OCI-LY1 (cell line): Measurements from ENCODE around the gene EIF2S1.
"Not testable (repeated sequence)": the region's sequence is repeated elsewhere in the genome, so short reads cannot be mapped to it uniquely, and the experiment has no call there.

Experiments
- H2AFZ ChIP-seq: fragments of 200-600 bp; sonication (generic), shearing (Covaris generic); 2 replicates; pipeline ENCODE4 v1.6.0; 2014; ENCODE audit warnings: antibody characterized with exemption, mild to moderate bottlenecking, low read length
- H3F3A ChIP-seq: fragments of 200-600 bp; sonication (generic), shearing (Covaris generic); 2 replicates; pipeline ENCODE4 v1.6.0; 2014; ENCODE audit warnings: mild to moderate bottlenecking, antibody characterized with exemption, low read length, moderate library complexity; ENCODE audit not compliant: insufficient read depth
- H3K27ac ChIP-seq: fragments of 200-600 bp; sonication (generic); 2 replicates; pipeline ENCODE4 v1.5.1; 2014; ENCODE audit warnings: low read length, mixed run types, mild to moderate bottlenecking, low read depth; ENCODE audit not compliant: poor library complexity, severe bottlenecking
- H3K27me3 ChIP-seq: fragments of 200-600 bp; sonication (generic); 2 replicates; pipeline ENCODE4 v1.6.0; 2014; ENCODE audit warnings: antibody characterized with exemption, mild to moderate bottlenecking, low read length, moderate library complexity; ENCODE audit not compliant: insufficient read depth
- H3K36me3 ChIP-seq: fragments of 200-600 bp; sonication (generic); 2 replicates; pipeline ENCODE4 v1.6.1; 2014; ENCODE audit warnings: mild to moderate bottlenecking, antibody characterized with exemption, low read length, moderate library complexity, mixed read lengths; ENCODE audit not compliant: insufficient read depth
- H3K4me1 ChIP-seq: fragments of 200-600 bp; sonication (generic); 2 replicates; pipeline ENCODE4 v1.5.1; 2014; ENCODE audit warnings: mild to moderate bottlenecking, low read length, moderate library complexity; ENCODE audit not compliant: insufficient read depth, severe bottlenecking
- H3K4me2 ChIP-seq: fragments of 200-600 bp; sonication (generic), shearing (Covaris generic); 2 replicates; pipeline ENCODE4 v1.6.1; 2014; ENCODE audit warnings: low read length
- H3K4me3 ChIP-seq: fragments of 200-600 bp; sonication (generic); 2 replicates; pipeline ENCODE4 v1.5.1; 2014; ENCODE audit warnings: low read length, low read depth, mild to moderate bottlenecking, mixed read lengths; ENCODE audit not compliant: poor library complexity, severe bottlenecking
- H3K79me2 ChIP-seq: fragments of 200-600 bp; shearing (Covaris generic); 2 replicates; pipeline ENCODE4 v1.6.1; 2016; ENCODE audit warnings: mixed run types, low read length, mixed read lengths; ENCODE audit not compliant: insufficient read depth
- H3K9ac ChIP-seq: fragments of 200-600 bp; sonication (generic), shearing (Covaris generic); 2 replicates; pipeline ENCODE4 v1.6.1; 2014; ENCODE audit warnings: mild to moderate bottlenecking, low read length, mixed read lengths
- H3K9me2 ChIP-seq: fragments of 200-600 bp; sonication (generic), shearing (Covaris generic); 2 replicates; pipeline ENCODE4 v1.6.1; 2014; ENCODE audit warnings: low read depth, mild to moderate bottlenecking, low read length, mixed read lengths
- H3K9me3 ChIP-seq: fragments of 200-600 bp; shearing (Covaris generic); 2 replicates; pipeline ENCODE4 v1.6.1; 2014; ENCODE audit warnings: low read length, mixed read lengths
- H4K20me1 ChIP-seq: fragments of 200-600 bp; sonication (generic), shearing (Covaris generic); 2 replicates; pipeline ENCODE4 v1.6.0; 2016; ENCODE audit warnings: mild to moderate bottlenecking, low read length; ENCODE audit not compliant: insufficient read depth
- EZH2 ChIP-seq: fragments of 200-600 bp; sonication (generic), shearing (Covaris generic); IDR thresholded peaks from 2 replicates; pipeline ENCODE4 v1.8.0; 2017; ENCODE audit warnings: borderline replicate concordance, mixed run types, mild to moderate bottlenecking, antibody characterized with exemption, low read length, moderate library complexity, mixed read lengths
- TF ChIP-seq, protein P1 (sequence below): fragments of 200-600 bp; sonication (generic), shearing (Covaris generic); IDR thresholded peaks from 2 replicates; pipeline ENCODE4 v1.5.1; 2017; ENCODE audit warnings: mild to moderate bottlenecking, antibody characterized with exemption, low read length, moderate library complexity, mixed read lengths

Gene EIF2S1

DNA sequence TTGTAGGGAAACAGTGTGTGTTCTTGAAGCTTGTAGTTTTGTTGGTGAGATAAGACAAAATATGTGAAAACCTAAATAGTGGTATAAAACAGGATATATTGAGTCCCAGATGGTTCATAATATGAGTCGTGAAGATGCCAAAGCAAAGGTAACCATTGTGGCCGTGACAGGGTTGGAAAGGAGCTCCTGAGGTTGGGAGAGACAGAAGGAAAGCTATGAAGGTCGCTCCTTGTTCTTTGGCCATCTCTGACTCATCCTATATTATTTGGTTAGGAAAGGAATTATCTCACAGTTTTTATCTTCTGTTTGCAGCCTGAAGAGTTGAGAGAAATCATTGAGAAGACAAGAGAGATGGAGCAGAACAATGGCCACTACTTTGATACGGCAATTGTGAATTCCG lies 27.7 kb upstream of the EIF2S1 start:
- no peak overlapping the region for H3K9ac ChIP-seq
- H3K4me1 ChIP-seq: no peaks in the 10 kb centered on the region
- no peaks in the 10 kb centered on the region for H3K27me3 ChIP-seq
- H2AFZ ChIP-seq: no peak overlapping the region
- H3K36me3 ChIP-seq: peaks cover 57% of the 10 kb centered on the region
- H4K20me1 ChIP-seq: no peaks in the 10 kb centered on the region
- no peak overlapping the region for H3K27ac ChIP-seq
- no peaks in the 10 kb centered on the region for H3K79me2 ChIP-seq
- no peak for TF ChIP-seq EZH2
- TF ChIP-seq, protein P1, sequence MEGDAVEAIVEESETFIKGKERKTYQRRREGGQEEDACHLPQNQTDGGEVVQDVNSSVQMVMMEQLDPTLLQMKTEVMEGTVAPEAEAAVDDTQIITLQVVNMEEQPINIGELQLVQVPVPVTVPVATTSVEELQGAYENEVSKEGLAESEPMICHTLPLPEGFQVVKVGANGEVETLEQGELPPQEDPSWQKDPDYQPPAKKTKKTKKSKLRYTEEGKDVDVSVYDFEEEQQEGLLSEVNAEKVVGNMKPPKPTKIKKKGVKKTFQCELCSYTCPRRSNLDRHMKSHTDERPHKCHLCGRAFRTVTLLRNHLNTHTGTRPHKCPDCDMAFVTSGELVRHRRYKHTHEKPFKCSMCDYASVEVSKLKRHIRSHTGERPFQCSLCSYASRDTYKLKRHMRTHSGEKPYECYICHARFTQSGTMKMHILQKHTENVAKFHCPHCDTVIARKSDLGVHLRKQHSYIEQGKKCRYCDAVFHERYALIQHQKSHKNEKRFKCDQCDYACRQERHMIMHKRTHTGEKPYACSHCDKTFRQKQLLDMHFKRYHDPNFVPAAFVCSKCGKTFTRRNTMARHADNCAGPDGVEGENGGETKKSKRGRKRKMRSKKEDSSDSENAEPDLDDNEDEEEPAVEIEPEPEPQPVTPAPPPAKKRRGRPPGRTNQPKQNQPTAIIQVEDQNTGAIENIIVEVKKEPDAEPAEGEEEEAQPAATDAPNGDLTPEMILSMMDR: no peak
- no peaks in the 10 kb centered on the region for H3K9me2 ChIP-seq
- H3F3A ChIP-seq: no peaks in the 10 kb centered on the region
- no peak overlapping the region for H3K4me3 ChIP-seq
- no peak overlapping the region for H3K4me2 ChIP-seq
- no peaks in the 10 kb centered on the region for H3K9me3 ChIP-seq

DNA sequence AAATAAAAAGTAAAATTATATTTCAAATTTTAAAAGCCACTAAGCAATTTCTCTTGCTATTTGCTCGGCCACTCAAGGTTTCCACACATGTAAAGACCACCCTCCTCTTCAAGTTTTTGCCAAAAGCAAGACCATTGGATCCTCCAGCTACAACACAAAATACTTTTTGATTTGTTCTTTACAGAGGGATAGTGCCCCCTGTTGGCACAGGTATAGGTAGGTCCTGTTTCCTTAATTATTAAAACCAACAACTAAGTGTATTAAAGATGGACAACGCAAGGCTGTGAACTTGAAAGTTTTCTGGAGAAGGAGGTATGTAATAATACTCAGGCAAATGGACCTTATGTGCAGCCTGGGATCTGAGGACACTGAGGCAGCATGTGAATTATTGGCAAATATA lies 24.3 kb upstream of the EIF2S1 start:
- Histone ChIP-seq H3K9me3 (no peaks in the 10 kb centered on the region), H3K36me3 (peaks cover 82% of the 10 kb centered on the region)

DNA sequence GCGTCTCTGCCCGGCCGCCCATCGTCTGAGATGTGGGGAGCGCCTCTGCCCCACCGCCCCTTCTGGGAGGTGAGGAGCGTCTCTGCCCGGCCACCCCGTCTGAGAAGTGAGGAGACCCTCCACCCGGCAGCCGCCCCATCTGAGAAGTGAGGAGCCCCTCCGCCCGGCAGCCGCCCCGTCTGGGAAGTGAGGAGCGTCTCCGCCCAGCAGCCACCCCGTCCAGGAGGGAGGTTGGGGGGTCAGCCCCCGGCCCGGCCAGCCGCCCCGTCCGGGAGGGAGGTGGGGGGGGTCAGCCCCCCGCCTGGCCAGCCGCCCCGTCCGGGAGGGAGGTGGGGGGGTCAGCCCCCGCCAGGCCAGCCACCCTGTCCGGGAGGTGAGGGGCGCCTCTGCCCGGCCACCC lies 18.9 kb upstream of the EIF2S1 start:
- H3K9me3 ChIP-seq, H3K9ac ChIP-seq, H3K4me2 ChIP-seq, H3K4me3 ChIP-seq, H4K20me1 ChIP-seq, H3K27me3 ChIP-seq, H3K4me1 ChIP-seq, H2AFZ ChIP-seq, H3K79me2 ChIP-seq, H3K9me2 ChIP-seq, H3K27ac ChIP-seq, H3F3A ChIP-seq: not testable (repeated sequence)
- peaks cover 57% of the 10 kb centered on the region; the same call in 1 of the 2 replicates for H3K36me3 ChIP-seq

More for the DNA sequence above, 24.3 kb upstream of the EIF2S1 start:
- H3K27ac ChIP-seq: no peak overlapping the region
- no peak overlapping the region for H2AFZ ChIP-seq
- H3K9me2 ChIP-seq: no peaks in the 10 kb centered on the region
- no peaks in the 10 kb centered on the region for H3K4me1 ChIP-seq
- no peak overlapping the region for H3K9ac ChIP-seq
- no peak for TF ChIP-seq EZH2
- TF ChIP-seq, protein P1: peak; percentile 71
- H3K79me2 ChIP-seq: no peaks in the 10 kb centered on the region
- H3K27me3 ChIP-seq: no peaks in the 10 kb centered on the region
- H3K4me3 ChIP-seq: no peak overlapping the region
- no peak overlapping the region for H3K4me2 ChIP-seq
- no peaks in the 10 kb centered on the region for H4K20me1 ChIP-seq
- H3F3A ChIP-seq: no peaks in the 10 kb centered on the region

DNA sequence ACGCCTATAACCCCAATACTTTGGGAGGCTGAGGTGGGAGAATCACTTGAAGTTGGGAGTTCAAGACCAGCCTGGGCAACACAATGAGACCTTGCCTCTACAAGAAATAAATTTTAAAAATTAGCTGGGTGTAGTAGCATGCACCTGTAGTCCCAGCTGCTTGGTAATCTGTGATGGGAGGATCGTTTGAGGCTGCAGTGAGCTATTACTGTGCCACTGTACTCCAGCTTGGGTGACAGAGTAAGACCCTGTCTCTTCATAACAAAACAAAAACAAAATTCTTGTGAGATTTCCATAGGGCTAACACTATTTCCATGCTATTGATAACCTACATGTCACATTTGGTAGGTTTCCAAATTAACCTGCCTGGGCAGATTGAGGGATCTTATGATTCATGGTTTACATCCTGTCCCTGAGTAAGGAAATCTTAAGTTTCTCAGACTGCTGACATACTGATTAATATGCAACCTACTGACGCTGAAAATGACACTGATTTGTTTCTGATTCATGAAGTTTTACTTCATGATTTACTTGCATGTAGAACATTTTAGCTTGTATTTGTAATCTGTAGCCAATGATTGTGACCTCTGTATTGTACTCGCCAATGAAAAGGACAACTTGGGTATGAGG lies 16.4 kb upstream of the EIF2S1 start:
- H4K20me1 ChIP-seq: no peaks in the 10 kb centered on the region
- no peak overlapping the region for H3K27ac ChIP-seq
- H3K9me2 ChIP-seq: no peaks in the 10 kb centered on the region
- no peaks in the 10 kb centered on the region for H3K27me3 ChIP-seq
- H3K9ac ChIP-seq: no peak overlapping the region
- H3K4me2 ChIP-seq: no peak overlapping the region
- H3K4me3 ChIP-seq: no peak overlapping the region
- H2AFZ ChIP-seq: no peak overlapping the region
- H3K4me1 ChIP-seq: no peaks in the 10 kb centered on the region
- H3K79me2 ChIP-seq: no peaks in the 10 kb centered on the region
- no peaks in the 10 kb centered on the region for H3F3A ChIP-seq
- TF ChIP-seq EZH2: no peak
- TF ChIP-seq, protein P1: no peak
- no peaks in the 10 kb centered on the region for H3K9me3 ChIP-seq
- peaks cover 34% of the 10 kb centered on the region; the same call in 1 of the 2 replicates for H3K36me3 ChIP-seq
